ENCODE data around the gene OR1D5. TPM values are rescaled to one million over a fixed set of nuclear protein-coding genes. Genes with fewer than 3 reads are reported as not detected.

OR1D5 gene
- total and polyA plus RNA-seq, 10 of the 15 experiments (the other 5 are each of a cell fraction or from before 2014, with no cell fraction given): not detected

DNA sequence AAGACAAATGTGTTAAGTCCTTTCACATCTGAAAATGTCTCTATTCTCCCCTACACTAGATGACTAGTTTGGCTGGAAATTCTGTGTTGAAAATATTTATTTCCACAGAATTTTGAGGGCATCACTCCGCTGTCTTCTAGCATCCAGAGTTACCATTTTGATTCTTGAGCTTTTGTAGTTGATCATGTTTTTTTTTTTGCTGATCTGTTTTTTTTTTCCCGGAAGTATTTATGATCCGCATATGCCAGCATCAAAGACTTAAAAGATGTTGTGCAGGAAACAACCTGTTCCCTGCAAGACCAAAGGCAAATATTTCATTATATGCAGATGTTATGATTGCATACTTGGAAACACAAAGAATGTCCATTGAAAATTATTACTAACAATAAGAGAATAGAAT is 16.7 kb downstream of the OR1D5 start:
- H3K79me2 ChIP-seq (ENCODE audit: control insufficient read depth, insufficient read depth, low read length): no peaks in the 10 kb centered on the region
- in situ Hi-C loops (cut with MboI): no loop called here
- no peak overlapping the region for H2AFZ ChIP-seq (ENCODE audit: control insufficient read depth, low read depth, low read length)
- H3K4me2 ChIP-seq (ENCODE audit: control insufficient read depth, insufficient read depth): no peak overlapping the region
- ChIA-PET CTCF (no interaction called here), SMC1A (ENCODE audit: uncharacterized antibody, unreplicated experiment) (interaction anchor here (1.0 kb wide), 1 partner anchor 390 kb away, joined by 3 read pairs; no protein-coding TSS in a partner anchor), RAD21 (ENCODE audit: unreplicated experiment) (no interaction called here), POLR2A (no interaction called here)
- H3K4me1 ChIP-seq (ENCODE audit: control insufficient read depth, insufficient read depth, low read length): no peaks in the 10 kb centered on the region
- H3K36me3 ChIP-seq (ENCODE audit: control insufficient read depth in 2 of 2, insufficient read depth in 2 of 2, low read length in 1 of 2): no peaks in the 10 kb centered on the region
- no peaks in the 10 kb centered on the region; the same call in 2 of the 3 replicates for H3K9me3 ChIP-seq (replicated peaks; ENCODE audit: control insufficient read depth, insufficient read depth, low read length)
- WGBS (ENCODE audit: insufficient coverage, insufficient replicate concordance, low lambda C conversion rate, missing lambda C conversion rate): 57% methylated on average over 3 of the region's 3 CpGs
- no peak for FAIRE-seq
- H3K9ac ChIP-seq (ENCODE audit: control insufficient read depth, insufficient read depth, low read length): no peak overlapping the region
- H3K27me3 ChIP-seq (replicated peaks in 1 of 2; ENCODE audit: control insufficient read depth in 2 of 2, insufficient read depth in 2 of 2, low read length in 1 of 2): no peaks in the 10 kb centered on the region
- no peak overlapping the region for H3K27ac ChIP-seq (ENCODE audit: control insufficient read depth, insufficient read depth)
- intact Hi-C loops (cut with micrococcal nuclease; ENCODE audit: unreplicated experiment): loop anchor here (10.0 kb wide), 2 partner anchors 598 to 688 kb away; no protein-coding TSS in a partner anchor
- ATAC-seq: no peak
- DNase-seq (ENCODE audit: low read depth, low spot score): no peak
- no peaks in the 10 kb centered on the region for H4K20me1 ChIP-seq (ENCODE audit: control insufficient read depth, insufficient read depth)
- no peak overlapping the region for H3K4me3 ChIP-seq
- BruUV-seq (replicated peaks): no TSS peak
- TF ChIP-seq, protein P1, sequence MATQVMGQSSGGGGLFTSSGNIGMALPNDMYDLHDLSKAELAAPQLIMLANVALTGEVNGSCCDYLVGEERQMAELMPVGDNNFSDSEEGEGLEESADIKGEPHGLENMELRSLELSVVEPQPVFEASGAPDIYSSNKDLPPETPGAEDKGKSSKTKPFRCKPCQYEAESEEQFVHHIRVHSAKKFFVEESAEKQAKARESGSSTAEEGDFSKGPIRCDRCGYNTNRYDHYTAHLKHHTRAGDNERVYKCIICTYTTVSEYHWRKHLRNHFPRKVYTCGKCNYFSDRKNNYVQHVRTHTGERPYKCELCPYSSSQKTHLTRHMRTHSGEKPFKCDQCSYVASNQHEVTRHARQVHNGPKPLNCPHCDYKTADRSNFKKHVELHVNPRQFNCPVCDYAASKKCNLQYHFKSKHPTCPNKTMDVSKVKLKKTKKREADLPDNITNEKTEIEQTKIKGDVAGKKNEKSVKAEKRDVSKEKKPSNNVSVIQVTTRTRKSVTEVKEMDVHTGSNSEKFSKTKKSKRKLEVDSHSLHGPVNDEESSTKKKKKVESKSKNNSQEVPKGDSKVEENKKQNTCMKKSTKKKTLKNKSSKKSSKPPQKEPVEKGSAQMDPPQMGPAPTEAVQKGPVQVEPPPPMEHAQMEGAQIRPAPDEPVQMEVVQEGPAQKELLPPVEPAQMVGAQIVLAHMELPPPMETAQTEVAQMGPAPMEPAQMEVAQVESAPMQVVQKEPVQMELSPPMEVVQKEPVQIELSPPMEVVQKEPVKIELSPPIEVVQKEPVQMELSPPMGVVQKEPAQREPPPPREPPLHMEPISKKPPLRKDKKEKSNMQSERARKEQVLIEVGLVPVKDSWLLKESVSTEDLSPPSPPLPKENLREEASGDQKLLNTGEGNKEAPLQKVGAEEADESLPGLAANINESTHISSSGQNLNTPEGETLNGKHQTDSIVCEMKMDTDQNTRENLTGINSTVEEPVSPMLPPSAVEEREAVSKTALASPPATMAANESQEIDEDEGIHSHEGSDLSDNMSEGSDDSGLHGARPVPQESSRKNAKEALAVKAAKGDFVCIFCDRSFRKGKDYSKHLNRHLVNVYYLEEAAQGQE (IDR thresholded peaks at IDR 0.05; ENCODE audit: low read depth, low read length): no peak
- TF ChIP-seq BMI1 (IDR thresholded peaks at IDR 0.05; ENCODE audit: borderline replicate concordance): no peak
- TF ChIP-seq, protein P2, sequence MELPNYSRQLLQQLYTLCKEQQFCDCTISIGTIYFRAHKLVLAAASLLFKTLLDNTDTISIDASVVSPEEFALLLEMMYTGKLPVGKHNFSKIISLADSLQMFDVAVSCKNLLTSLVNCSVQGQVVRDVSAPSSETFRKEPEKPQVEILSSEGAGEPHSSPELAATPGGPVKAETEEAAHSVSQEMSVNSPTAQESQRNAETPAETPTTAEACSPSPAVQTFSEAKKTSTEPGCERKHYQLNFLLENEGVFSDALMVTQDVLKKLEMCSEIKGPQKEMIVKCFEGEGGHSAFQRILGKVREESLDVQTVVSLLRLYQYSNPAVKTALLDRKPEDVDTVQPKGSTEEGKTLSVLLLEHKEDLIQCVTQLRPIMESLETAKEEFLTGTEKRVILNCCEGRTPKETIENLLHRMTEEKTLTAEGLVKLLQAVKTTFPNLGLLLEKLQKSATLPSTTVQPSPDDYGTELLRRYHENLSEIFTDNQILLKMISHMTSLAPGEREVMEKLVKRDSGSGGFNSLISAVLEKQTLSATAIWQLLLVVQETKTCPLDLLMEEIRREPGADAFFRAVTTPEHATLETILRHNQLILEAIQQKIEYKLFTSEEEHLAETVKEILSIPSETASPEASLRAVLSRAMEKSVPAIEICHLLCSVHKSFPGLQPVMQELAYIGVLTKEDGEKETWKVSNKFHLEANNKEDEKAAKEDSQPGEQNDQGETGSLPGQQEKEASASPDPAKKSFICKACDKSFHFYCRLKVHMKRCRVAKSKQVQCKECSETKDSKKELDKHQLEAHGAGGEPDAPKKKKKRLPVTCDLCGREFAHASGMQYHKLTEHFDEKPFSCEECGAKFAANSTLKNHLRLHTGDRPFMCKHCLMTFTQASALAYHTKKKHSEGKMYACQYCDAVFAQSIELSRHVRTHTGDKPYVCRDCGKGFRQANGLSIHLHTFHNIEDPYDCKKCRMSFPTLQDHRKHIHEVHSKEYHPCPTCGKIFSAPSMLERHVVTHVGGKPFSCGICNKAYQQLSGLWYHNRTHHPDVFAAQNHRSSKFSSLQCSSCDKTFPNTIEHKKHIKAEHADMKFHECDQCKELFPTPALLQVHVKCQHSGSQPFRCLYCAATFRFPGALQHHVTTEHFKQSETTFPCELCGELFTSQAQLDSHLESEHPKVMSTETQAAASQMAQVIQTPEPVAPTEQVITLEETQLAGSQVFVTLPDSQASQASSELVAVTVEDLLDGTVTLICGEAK (IDR thresholded peaks at IDR 0.05; ENCODE audit: borderline replicate concordance): no peak
- no peak for TF ChIP-seq STAT3 (IDR thresholded peaks at IDR 0.05; ENCODE audit: low read depth, low read length)
- TF ChIP-seq, protein P3, sequence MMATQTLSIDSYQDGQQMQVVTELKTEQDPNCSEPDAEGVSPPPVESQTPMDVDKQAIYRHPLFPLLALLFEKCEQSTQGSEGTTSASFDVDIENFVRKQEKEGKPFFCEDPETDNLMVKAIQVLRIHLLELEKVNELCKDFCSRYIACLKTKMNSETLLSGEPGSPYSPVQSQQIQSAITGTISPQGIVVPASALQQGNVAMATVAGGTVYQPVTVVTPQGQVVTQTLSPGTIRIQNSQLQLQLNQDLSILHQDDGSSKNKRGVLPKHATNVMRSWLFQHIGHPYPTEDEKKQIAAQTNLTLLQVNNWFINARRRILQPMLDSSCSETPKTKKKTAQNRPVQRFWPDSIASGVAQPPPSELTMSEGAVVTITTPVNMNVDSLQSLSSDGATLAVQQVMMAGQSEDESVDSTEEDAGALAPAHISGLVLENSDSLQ (IDR thresholded peaks at IDR 0.05): no peak
- no peak for TF ChIP-seq NBN (IDR thresholded peaks at IDR 0.05)
- TF ChIP-seq, protein P4, sequence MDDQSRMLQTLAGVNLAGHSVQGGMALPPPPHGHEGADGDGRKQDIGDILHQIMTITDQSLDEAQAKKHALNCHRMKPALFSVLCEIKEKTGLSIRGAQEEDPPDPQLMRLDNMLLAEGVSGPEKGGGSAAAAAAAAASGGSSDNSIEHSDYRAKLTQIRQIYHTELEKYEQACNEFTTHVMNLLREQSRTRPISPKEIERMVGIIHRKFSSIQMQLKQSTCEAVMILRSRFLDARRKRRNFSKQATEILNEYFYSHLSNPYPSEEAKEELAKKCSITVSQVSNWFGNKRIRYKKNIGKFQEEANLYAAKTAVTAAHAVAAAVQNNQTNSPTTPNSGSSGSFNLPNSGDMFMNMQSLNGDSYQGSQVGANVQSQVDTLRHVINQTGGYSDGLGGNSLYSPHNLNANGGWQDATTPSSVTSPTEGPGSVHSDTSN (IDR thresholded peaks at IDR 0.05; ENCODE audit: insufficient replicate concordance, low read depth, low read length): no peak
- TF ChIP-seq SMC3 (IDR thresholded peaks at IDR 0.05; ENCODE audit: borderline replicate concordance, low read length): no peak
- TF ChIP-seq POLR2A (IDR thresholded peaks at IDR 0.05; ENCODE audit: low read depth, low read length): no peak
- no peak for TF ChIP-seq CBFB (IDR thresholded peaks at IDR 0.05; ENCODE audit: low read depth)
- TF ChIP-seq FOS (IDR thresholded peaks at IDR 0.05; ENCODE audit: borderline replicate concordance, extremely low read depth, insufficient read length): no peak
- TF ChIP-seq SIN3A (IDR thresholded peaks at IDR 0.05; ENCODE audit: low read depth, low read length): no peak
- TF ChIP-seq, protein P5, sequence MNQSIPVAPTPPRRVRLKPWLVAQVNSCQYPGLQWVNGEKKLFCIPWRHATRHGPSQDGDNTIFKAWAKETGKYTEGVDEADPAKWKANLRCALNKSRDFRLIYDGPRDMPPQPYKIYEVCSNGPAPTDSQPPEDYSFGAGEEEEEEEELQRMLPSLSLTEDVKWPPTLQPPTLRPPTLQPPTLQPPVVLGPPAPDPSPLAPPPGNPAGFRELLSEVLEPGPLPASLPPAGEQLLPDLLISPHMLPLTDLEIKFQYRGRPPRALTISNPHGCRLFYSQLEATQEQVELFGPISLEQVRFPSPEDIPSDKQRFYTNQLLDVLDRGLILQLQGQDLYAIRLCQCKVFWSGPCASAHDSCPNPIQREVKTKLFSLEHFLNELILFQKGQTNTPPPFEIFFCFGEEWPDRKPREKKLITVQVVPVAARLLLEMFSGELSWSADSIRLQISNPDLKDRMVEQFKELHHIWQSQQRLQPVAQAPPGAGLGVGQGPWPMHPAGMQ (IDR thresholded peaks at IDR 0.05; ENCODE audit: borderline replicate concordance): no peak
- TF ChIP-seq RELA (IDR thresholded peaks at IDR 0.05; ENCODE audit: borderline replicate concordance, partially characterized antibody): no peak

All from GM12878 (cell line).